Kidney (tissue), 22 donors: ENCODE measurements around the gene PITPNM1. TPM values are rescaled to one million over a fixed set of nuclear protein-coding genes. Genes with fewer than 3 reads are reported as not detected.
"Not testable (repeated sequence)": the region's sequence is repeated elsewhere in the genome, so short reads cannot be mapped to it uniquely, and the experiment has no call there.

Experiments
- DNase-seq, 5 donors: peaks; one replicate each; pipeline ENCODE4 v3.0.0-alpha.2; 2013 to 2020
- FAIRE-seq: peaks from 2 replicates; lab custom pipeline; 2012; peaks lifted over from hg19 to GRCh38; lab: Jason Lieb, UNC
- H3K27ac ChIP-seq, 2 donors: one replicate each; pipeline ENCODE4 v1.7.0; 2013; ENCODE audit warnings: low read depth in 2 of 2, low read length in 2 of 2, inconsistent platforms in 1 of 2
- H3K27me3 ChIP-seq: one replicate; pipeline ENCODE4 v1.7.1; 2013; ENCODE audit warnings: low read length, inconsistent platforms; ENCODE audit not compliant: control insufficient read depth, insufficient read depth
- H3K36me3 ChIP-seq, 3 donors: one replicate each; pipeline versions ENCODE4 v1.7.0 to v1.7.1; 2013; ENCODE audit warnings: low read length in 3 of 3, control low read depth in 1 of 3, inconsistent platforms in 1 of 3; ENCODE audit not compliant: insufficient read depth in 3 of 3, control insufficient read depth in 2 of 3
- H3K4me1 ChIP-seq, 3 donors: one replicate each; pipeline versions ENCODE4 v1.7.0 to v1.7.1; 2013; ENCODE audit warnings: low read length in 3 of 3, inconsistent platforms in 1 of 3, low read depth in 1 of 3; ENCODE audit not compliant: control insufficient read depth in 2 of 3, insufficient read depth in 2 of 3
- H3K4me3 ChIP-seq, 3 donors: one replicate each; pipeline versions ENCODE4 v1.7.0 to v1.8.1; 2013; ENCODE audit warnings: low read length in 3 of 3, control low read depth in 1 of 3, inconsistent platforms in 1 of 3
- H3K9ac ChIP-seq, 3 donors: one replicate each; pipeline versions ENCODE4 v1.7.0 to v1.7.1; 2013; ENCODE audit warnings: low read length in 3 of 3, control low read depth in 1 of 3, inconsistent platforms in 1 of 3
- H3K9me3 ChIP-seq, 3 donors: one replicate each; pipeline versions ENCODE4 v1.7.0 to v1.7.1; 2013; ENCODE audit warnings: low read length in 3 of 3, control low read depth in 1 of 3, inconsistent platforms in 1 of 3; ENCODE audit not compliant: control insufficient read depth in 2 of 3, insufficient read depth in 1 of 3
- CTCF ChIP-seq: IDR thresholded peaks from 3 replicates; pipeline ENCODE4 v1.5.1; 2012; ENCODE audit warnings: mild to moderate bottlenecking, moderate library complexity, borderline replicate concordance; ENCODE audit not compliant: insufficient read depth; ENCODE audit errors: extremely low read depth
- intact Hi-C: fragments of 100-400 bp; cut with DNase I; formaldehyde crosslinking; loops from one replicate; pipeline ENCODE4 v1.11.1; 2022
- long read RNA-seq, 10 donors: library from polyadenylated mRNA in 1 of 10; unstranded in 1 of 10; transcript quantifications; one replicate each; pipeline ENCODE4 v2.0.0 and lab custom pipeline, GENCODE V29; 2021 to 2026
- polyA plus RNA-seq: library from polyadenylated mRNA; stranded (reverse); fragments of 350-450 nt; fragmentation: Illumina TruSeq; extraction: RNeasy Lipid Tissue Mini Kit (QIAGEN cat#74804); gene quantifications from one replicate; pipeline ENCODE4 v1.2.3, GENCODE V29; 2014; ENCODE audit warnings: low read depth, low replicate concordance; ENCODE audit not compliant: insufficient read depth
- total RNA-seq: library from RNA; stranded (reverse); fragmentation: NEBNext Ultra II Directional; extraction: Animal tissue kit (Norgen Biotek cat#: 25700); gene quantifications from one replicate; pipeline ENCODE4 v1.2.1, GENCODE V29; 2021
- donor health status: control.
- donor health status: control.
- donor health status: control.
- donor health status: control.
- donor health status: control.
- donor health status: DM: yes; HTN: yes; CAD: no.
- donor health status: Normal renal cell carcinoma (clear cell type).

The PITPNM1 gene
- 74.7 TPM for total RNA-seq
- polyA plus RNA-seq = 19.3 TPM
- long read RNA-seq, donor 1, partial matches to known transcripts = 8 of 8 reads
- long read RNA-seq, donor 1, other reads (novel, unspliced or antisense) = 0 of 8 reads
- long read RNA-seq, donor 2, partial matches to known transcripts = 0 of 1 reads
- long read RNA-seq, donor 2, other reads (novel, unspliced or antisense) = 0 of 1 reads
- long read RNA-seq, donor 3, partial matches to known transcripts = 9 of 11 reads
- long read RNA-seq, donor 3, other reads (novel, unspliced or antisense) = 0 of 11 reads
- long read RNA-seq, donor 4, full-length matches to known transcripts = 1 of 1 reads
- long read RNA-seq, donor 4, partial matches to known transcripts = 0 of 1 reads
- long read RNA-seq, donor 4, other reads (novel, unspliced or antisense) = 0 of 1 reads
- long read RNA-seq, donor 5 = 0 reads
- long read RNA-seq, donor 6 = 0 reads
- long read RNA-seq, donor 7, full-length matches to known transcripts = 2 of 98 reads
- long read RNA-seq, donor 7, partial matches to known transcripts = 69 of 98 reads
- long read RNA-seq, donor 7, other reads (novel, unspliced or antisense) = 27 of 98 reads
- long read RNA-seq, donor 8 = 0 reads
- long read RNA-seq, donor 9 = 0 reads
- long read RNA-seq, donor 10, full-length matches to known transcripts = 1 of 1 reads
- long read RNA-seq, donor 10, partial matches to known transcripts = 0 of 1 reads
- long read RNA-seq, donor 10, other reads (novel, unspliced or antisense) = 0 of 1 reads

GRCh38 chr11:67504950-67505581 lies at the start of gene PITPNM1:
TSS of gene PITPNM1 (minus strand) at chr11:67505363. CDS start at chr11:67504180, 1,183 bp downstream.
- intact Hi-C loops = no loop called here
- Histone ChIP-seq H3K9ac (peak within 1 kb of the TSS; percentile 6 to 87 (median 22)), H3K9me3 (no peaks in the 10 kb centered on the region), H3K4me1 (peaks cover 0 to 31% (median 21%) of the 10 kb centered on the region in 3 donors), H3K4me3 (peak within 1 kb of the TSS; percentile 41 to 78 (median 75)), H3K36me3 (peaks cover 0 to 15% (median 8%) of the 10 kb centered on the region in 3 donors), H3K27ac (peak within 1 kb of the TSS; percentile 97 to 98), H3K27me3 (no peaks in the 10 kb centered on the region)
- TF ChIP-seq CTCF = no peak
- FAIRE-seq (no peak), DNase-seq (peak; percentile 67 to 94 (median 83))

- H3K4me1 ChIP-seq, H3K9me3 ChIP-seq, intact Hi-C loops, H3K27me3 ChIP-seq, FAIRE-seq, H3K27ac ChIP-seq, H3K36me3 ChIP-seq, H3K9ac ChIP-seq, DNase-seq, H3K4me3 ChIP-seq: not testable (repeated sequence)
Observed at GRCh38 chr11:67551697-67552096, 46.5 kb upstream of the PITPNM1 start.

- FAIRE-seq (no peak), DNase-seq (no peak)
- Histone ChIP-seq H3K27ac (no peak overlapping the region), H3K9me3 (no peaks in the 10 kb centered on the region), H3K4me1 (peaks cover 0 to 3% (median 0%) of the 10 kb centered on the region in 3 donors), H3K27me3 (no peaks in the 10 kb centered on the region), H3K9ac (no peak overlapping the region), H3K4me3 (no peak overlapping the region), H3K36me3 (no peaks in the 10 kb centered on the region)
- intact Hi-C loops = no loop called here
- TF ChIP-seq CTCF = no peak
Observed at GRCh38 chr11:67551127-67551526, 46.0 kb upstream of the PITPNM1 start.
